NCI-H146 treated with DMSO at 0.1 percent for 48 hours (cell line): ENCODE data around the gene FAM131B.

Source experiments
- DNase-seq: peaks from one replicate; lab custom pipeline; 2025; ENCODE audit not compliant: unreplicated experiment; lab: John Stamatoyannopoulos, UW

Gene FAM131B

GRCh38 chr7:143383642-143383957, 21.1 kb upstream of the FAM131B start:
- no peak for DNase-seq

DNA sequence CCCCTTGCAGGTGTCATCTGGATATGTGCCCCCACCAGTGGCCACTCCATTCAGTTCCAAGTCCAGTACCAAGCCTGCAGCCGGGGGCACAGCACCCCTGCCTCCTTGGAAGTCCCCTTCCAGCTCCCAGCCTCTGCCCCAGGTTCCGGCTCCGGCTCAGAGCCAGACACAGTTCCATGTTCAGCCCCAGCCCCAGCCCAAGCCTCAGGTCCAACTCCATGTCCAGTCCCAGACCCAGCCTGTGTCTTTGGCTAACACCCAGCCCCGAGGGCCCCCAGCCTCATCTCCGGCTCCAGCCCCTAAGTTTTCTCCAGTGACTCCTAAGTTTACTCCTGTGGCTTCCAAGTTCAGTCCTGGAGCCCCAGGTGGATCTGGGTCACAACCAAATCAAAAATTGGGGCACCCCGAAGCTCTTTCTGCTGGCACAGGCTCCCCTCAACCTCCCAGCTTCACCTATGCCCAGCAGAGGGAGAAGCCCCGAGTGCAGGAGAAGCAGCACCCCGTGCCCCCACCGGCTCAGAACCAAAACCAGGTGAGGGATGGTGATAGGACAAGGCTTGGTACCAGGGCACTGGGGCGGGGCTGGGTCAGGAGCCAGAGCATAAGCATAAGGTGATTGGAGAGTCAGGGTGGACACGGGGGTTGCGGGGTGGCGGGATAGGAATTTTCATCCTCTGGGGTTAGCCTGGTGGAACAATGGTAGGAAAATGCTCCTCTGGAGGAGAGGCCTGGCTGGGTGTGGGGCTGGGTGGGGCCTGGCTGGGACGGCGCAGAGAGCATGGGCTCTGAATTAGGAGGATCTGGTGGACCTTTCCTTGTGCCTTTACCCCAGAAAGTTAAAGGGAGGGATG, 20.5 kb upstream of the FAM131B start:
- DNase-seq, result no peak

DNA sequence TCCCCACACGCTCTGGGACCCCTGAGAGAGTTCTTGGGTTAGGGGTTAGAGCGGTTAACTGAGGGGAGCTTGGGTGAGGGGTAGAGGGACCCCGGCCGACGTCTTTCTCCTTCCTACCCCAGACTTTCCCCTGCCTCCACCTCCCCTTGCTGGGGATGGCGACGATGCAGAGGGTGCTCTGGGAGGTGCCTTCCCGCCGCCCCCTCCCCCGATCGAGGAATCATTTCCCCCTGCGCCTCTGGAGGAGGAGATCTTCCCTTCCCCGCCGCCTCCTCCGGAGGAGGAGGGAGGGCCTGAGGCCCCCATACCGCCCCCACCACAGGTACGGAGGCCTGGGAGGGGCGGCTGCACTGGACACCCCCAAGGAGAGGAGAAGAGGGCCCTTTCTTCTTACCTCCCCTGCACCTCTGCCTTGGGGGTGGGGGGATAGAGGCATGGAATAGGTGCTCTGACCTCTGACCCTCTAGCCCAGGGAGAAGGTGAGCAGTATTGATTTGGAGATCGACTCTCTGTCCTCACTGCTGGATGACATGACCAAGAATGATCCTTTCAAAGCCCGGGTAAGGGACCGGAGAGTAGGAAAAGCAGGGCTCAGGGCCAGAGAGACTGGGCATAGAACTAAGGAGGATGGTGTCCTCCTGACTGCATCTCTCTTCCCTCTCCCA, 19.7 kb upstream of the FAM131B start:
- no peak for DNase-seq

DNA sequence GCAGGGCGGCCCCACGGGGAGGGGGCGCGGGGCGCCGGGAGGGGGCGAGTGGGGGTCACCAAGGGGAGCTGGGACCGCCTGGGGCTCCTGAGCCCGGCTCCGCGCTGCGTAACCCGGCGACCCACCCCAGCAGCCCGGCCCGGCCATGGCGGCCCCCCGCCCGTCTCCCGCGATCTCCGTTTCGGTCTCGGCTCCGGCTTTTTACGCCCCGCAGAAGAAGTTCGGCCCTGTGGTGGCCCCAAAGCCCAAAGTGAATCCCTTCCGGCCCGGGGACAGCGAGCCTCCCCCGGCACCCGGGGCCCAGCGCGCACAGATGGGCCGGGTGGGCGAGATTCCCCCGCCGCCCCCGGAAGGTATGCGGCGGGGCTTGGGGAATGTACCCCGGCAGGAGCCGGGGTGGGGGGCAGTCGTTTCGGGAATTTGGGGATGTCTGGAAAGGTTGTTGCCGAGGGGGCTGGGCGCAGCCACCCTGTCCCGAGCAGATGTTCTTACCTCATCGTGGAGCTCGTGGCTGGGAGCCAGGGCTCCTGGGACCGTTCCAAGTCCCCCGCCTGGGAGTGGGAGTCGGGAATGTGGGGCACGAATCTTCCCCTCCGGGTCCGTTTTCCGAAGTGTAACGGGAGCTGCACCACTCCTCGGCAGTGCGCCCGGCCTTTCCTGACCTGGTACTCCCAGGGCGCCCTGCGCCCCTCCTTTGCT, 19.1 kb upstream of the FAM131B start:
- DNase-seq, result no peak

DNA sequence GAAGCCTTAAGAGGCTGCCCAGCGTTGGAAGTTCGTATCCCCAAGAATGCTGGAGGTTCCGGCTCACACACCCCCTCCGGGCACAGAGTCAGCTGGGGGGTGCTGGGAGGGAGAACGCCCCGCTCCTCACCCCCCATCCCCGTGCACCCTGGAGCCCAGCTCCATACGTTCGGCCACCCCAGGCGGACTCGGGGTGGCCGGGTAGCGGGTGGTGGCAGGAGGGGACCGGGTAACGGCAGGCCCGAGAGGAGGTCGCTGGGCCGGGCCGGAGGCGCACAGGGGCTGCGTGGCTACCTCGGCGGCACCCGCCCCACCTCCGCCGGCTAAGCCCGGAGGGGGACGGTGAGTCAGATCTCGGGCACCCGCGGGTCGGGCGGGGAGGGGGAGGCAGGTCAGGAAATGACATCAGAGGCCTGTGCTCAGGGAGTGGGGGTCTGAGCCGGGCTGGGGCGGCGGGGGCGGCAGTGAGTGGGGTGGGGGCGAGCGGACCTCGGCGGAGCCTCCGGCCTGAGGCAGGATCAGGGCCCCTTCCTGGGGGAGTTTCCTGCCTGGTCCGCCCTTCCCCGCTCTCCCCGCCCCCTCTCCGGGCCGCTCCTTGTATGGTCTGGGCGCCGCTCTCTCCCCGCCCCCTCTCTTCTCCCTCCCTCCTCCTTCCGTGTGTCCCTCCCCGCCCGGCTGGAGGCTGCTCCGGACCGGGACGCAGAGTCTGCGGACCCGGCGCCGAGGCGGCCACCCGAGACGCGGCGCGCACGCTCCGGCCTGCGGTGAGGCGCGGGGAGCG, 18.3 kb upstream of the FAM131B start, which contains the start of gene ZYX:
ZYX (plus strand) TSS at position 700 of the 781 bp plus-strand sequence. CDS start 227 bp downstream, outside the sequence.
- DNase-seq, result peak; percentile 60

- peak; percentile 18 for DNase-seq
Measured at GRCh38 chr7:143380260-143380645, 17.7 kb upstream of the FAM131B start.

- no peak for DNase-seq
Measured at GRCh38 chr7:143379611-143380259, 17.2 kb upstream of the FAM131B start.

GRCh38 chr7:143376396-143376795, 13.9 kb upstream of the FAM131B start:
- DNase-seq, result no peak

- DNase-seq, result no peak
Measured at GRCh38 chr7:143375298-143376034, 13.0 kb upstream of the FAM131B start.

- no peak for DNase-seq
Measured at GRCh38 chr7:143374561-143374960, 12.0 kb upstream of the FAM131B start.

GRCh38 chr7:143373255-143373794, 10.8 kb upstream of the FAM131B start:
- no peak for DNase-seq

- DNase-seq, result no peak
Measured at GRCh38 chr7:143372070-143372469, 9.6 kb upstream of the FAM131B start.

DNA sequence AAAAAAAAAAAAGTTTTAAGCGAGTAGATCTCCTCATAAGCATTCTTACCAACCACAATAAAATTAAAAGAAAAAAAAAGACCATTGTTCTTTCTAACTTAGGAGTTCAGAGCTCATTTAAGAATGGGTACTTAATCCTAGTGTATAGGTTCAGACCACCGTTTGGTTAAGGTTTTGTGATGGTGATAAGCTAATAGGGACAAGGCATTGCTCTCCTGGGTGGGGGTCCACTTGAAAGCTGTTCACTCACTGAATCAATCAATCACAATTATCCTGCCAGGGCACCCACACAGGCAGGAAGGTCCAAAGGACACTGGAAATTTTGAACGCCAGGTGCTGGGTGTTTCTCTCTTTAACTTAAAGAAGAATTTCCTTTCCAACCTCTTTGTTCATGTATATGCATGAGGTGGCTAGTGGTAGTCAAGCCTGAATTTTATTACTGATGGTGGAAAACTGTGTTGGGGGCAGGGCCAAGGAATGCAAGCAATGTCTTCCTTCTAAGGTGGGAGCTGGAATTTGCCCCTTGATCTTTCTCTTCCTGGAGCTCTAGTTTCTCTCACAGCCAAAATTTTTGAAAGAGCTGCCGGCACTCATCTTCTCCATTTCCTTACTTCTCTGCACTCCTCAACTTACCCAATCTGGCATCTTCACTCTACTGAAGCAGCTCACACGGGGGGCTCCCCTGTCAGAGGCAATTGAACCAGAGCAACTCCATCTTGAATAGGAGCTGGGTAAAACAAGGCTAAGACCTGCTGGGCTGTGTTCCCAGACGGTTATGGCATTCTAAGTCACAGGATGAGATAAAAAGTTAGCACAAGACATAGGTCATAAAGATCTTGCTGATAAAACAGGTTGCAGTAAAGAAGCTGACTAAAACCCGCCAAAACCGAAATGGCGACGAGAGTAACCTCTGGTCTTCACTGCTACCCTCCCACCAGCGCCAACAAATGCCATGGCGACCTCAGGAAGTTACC, 7.5 kb upstream of the FAM131B start:
- DNase-seq, result no peak

GRCh38 chr7:143368387-143368786, 5.9 kb upstream of the FAM131B start:
- DNase-seq, result no peak

DNA sequence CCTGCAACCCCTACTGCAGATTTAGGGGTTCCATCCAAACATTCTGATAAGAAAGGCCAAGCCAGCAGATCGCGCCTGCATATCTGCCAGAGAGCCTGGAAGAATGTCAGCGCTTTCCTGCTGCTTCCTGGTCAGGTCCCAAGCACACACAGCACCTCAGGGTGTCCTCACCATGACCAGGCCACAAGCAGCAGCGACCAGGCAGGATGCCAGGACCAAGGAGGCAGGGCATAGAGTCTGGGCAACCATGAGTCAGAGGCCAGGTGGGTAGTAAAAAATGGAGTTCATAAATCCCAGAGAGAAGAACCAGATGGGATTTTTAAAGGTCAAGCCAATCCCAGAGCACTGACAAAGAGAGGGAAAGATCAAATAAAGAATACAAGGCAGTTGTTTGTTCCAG, 5.5 kb upstream of the FAM131B start:
- no peak for DNase-seq

GRCh38 chr7:143363016-143363937, 764 bp upstream of the FAM131B start:
- no peak for DNase-seq

- peak; percentile 21 for DNase-seq
Measured at GRCh38 chr7:143361552-143362130, 872 bp downstream of the FAM131B start.
